ENCODE measurements around the gene HOXD8. TPM values are rescaled to one million over a fixed set of nuclear protein-coding genes. Genes with fewer than 3 reads are reported as not detected.
A peak's percentile ranks its signal among the peaks of the same experiment; 100 is the strongest.

HOXD8 gene
- total and polyA plus RNA-seq, 10 of the 15 experiments (the other 5 are each of a cell fraction or from before 2014, with no cell fraction given), result not detected

DNA sequence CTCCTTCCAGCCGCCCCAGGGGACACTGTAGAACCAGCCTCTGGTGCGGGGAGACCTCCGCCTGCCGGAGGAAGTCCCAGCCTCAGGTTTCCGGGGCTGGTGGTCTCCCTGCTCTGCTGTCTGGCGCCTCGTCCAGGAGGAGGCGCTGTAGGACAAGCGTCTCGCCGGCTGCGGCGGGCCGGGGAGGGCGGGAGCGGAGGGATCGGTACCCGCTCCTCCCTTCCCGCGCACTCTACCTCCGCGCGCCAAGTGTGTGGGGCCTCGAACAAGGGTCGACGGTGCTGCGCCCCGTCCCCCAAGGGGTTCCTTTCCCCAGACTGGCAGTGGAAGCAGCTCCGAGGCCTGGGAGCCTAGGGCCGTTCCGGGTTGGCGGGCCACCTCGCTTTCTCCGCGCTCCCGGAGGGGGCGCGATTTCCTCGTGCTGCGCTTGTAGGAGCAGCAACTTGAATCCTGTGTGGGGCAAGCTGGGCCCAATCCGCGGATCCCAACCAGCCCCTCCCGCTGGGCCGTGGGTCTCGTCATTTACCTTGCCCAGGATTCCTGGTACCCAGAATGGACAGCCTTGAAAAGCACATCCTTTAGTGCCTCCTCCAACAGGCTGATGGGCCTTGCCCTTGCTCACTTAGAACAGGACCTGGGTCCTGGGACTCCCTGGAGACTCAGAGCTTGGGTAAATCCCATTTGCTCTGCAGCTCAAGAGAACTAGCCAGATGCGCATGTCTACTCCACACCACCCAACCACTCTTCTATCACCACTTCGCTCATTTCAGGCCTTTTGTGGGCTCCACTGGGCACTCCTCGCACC is 11.2 kb downstream of the HOXD8 start:
- in situ Hi-C loops (cut with MboI) (loop anchor here (5.0 to 25.0 kb wide), 3 partner anchors 317 to 1197 kb away; no protein-coding TSS in a partner anchor), intact Hi-C loops (cut with micrococcal nuclease; ENCODE audit: unreplicated experiment) (loop anchor here (1.0 to 5.0 kb wide), 6 partner anchors 242 to 1007 kb away; no protein-coding TSS in a partner anchor)
- Histone ChIP-seq H4K20me1 (ENCODE audit: control insufficient read depth, insufficient read depth) (no peaks in the 10 kb centered on the region), H3K4me3 (peak overlapping the region; percentile 37; the same call in 1 of the 2 replicates), H3K27me3 (replicated peaks in 1 of 2; ENCODE audit: control insufficient read depth in 2 of 2, insufficient read depth in 2 of 2, low read length in 1 of 2) (peaks cover 0 to 11% of the 10 kb centered on the region in 2 experiments), H3K9ac (ENCODE audit: control insufficient read depth, insufficient read depth, low read length) (peak overlapping the region; percentile 26; the same call in 1 of the 2 replicates), H3K36me3 (ENCODE audit: control insufficient read depth in 2 of 2, insufficient read depth in 2 of 2, low read length in 1 of 2) (no peaks in the 10 kb centered on the region), H3K9me3 (replicated peaks; ENCODE audit: control insufficient read depth, insufficient read depth, low read length) (no peaks in the 10 kb centered on the region; the same call in 2 of the 3 replicates), H3K27ac (ENCODE audit: control insufficient read depth, insufficient read depth) (no peak overlapping the region), H2AFZ (ENCODE audit: control insufficient read depth, low read depth, low read length) (peak overlapping the region; percentile 88), H3K4me2 (ENCODE audit: control insufficient read depth, insufficient read depth) (peak overlapping the region; percentile 73), H3K4me1 (ENCODE audit: control insufficient read depth, insufficient read depth, low read length) (no peaks in the 10 kb centered on the region), H3K79me2 (ENCODE audit: control insufficient read depth, insufficient read depth, low read length) (no peaks in the 10 kb centered on the region)
- CTCF ChIA-PET, result interaction anchor here (0.6 to 8.6 kb wide), 46 partner anchors 9 to 1414 kb away, joined by 3 to 157 read pairs (median 4); no protein-coding TSS in a partner anchor
- SMC1A ChIA-PET (ENCODE audit: uncharacterized antibody, unreplicated experiment), result interaction anchor here (0.6 to 5.3 kb wide), 28 partner anchors 10 to 1021 kb away, joined by 3 to 58 read pairs (median 3); no protein-coding TSS in a partner anchor
- peak; percentile 75 for FAIRE-seq
- peak; percentile 99 for ATAC-seq
- 21% methylated on average over 41 of the region's 48 CpGs for WGBS (ENCODE audit: insufficient coverage, insufficient replicate concordance, low lambda C conversion rate, missing lambda C conversion rate)
- RAD21 ChIA-PET (ENCODE audit: unreplicated experiment), result interaction anchor here (0.6 to 5.9 kb wide), 30 partner anchors 10 to 1008 kb away, joined by 3 to 103 read pairs (median 4); no protein-coding TSS in a partner anchor
- DNase-seq (ENCODE audit: low read depth, low spot score), result peak; percentile 24
- POLR2A ChIA-PET, result interaction anchor here (0.6 kb wide), 1 partner anchor 511 kb away, joined by 4 read pairs; no protein-coding TSS in a partner anchor
- BruUV-seq (replicated peaks), result no TSS peak
- TF ChIP-seq MTA3 (IDR thresholded peaks at IDR 0.05; ENCODE audit: borderline replicate concordance, low read length), result no peak
- TF ChIP-seq, protein P1, sequence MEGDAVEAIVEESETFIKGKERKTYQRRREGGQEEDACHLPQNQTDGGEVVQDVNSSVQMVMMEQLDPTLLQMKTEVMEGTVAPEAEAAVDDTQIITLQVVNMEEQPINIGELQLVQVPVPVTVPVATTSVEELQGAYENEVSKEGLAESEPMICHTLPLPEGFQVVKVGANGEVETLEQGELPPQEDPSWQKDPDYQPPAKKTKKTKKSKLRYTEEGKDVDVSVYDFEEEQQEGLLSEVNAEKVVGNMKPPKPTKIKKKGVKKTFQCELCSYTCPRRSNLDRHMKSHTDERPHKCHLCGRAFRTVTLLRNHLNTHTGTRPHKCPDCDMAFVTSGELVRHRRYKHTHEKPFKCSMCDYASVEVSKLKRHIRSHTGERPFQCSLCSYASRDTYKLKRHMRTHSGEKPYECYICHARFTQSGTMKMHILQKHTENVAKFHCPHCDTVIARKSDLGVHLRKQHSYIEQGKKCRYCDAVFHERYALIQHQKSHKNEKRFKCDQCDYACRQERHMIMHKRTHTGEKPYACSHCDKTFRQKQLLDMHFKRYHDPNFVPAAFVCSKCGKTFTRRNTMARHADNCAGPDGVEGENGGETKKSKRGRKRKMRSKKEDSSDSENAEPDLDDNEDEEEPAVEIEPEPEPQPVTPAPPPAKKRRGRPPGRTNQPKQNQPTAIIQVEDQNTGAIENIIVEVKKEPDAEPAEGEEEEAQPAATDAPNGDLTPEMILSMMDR (IDR thresholded peaks at IDR 0.05 in 2 of 3, conservative IDR thresholded peaks at IDR 0.05 in 1 of 3; ENCODE audit: control insufficient read depth in 2 of 3, extremely low read depth in 1 of 3, insufficient read depth in 1 of 3, low read depth in 3 of 3, low read length in 3 of 3), result peak; percentile 75 to 93 (median 92)
- peak; percentile 57 for TF ChIP-seq RUNX3 (IDR thresholded peaks at IDR 0.05; ENCODE audit: low read length)
- TF ChIP-seq NBN (IDR thresholded peaks at IDR 0.05), result 0 out of 2 replicates have a peak, but pooled peaks have one; percentile 57
- peak; percentile 59; the same call in 1 of the 2 replicates for TF ChIP-seq YY1 (IDR thresholded peaks at IDR 0.05; ENCODE audit: low read depth, low read length)
- TF ChIP-seq MEF2B (IDR thresholded peaks at IDR 0.05; ENCODE audit: partially characterized antibody, poor library complexity, severe bottlenecking), result peak; percentile 83
- TF ChIP-seq, protein P2, sequence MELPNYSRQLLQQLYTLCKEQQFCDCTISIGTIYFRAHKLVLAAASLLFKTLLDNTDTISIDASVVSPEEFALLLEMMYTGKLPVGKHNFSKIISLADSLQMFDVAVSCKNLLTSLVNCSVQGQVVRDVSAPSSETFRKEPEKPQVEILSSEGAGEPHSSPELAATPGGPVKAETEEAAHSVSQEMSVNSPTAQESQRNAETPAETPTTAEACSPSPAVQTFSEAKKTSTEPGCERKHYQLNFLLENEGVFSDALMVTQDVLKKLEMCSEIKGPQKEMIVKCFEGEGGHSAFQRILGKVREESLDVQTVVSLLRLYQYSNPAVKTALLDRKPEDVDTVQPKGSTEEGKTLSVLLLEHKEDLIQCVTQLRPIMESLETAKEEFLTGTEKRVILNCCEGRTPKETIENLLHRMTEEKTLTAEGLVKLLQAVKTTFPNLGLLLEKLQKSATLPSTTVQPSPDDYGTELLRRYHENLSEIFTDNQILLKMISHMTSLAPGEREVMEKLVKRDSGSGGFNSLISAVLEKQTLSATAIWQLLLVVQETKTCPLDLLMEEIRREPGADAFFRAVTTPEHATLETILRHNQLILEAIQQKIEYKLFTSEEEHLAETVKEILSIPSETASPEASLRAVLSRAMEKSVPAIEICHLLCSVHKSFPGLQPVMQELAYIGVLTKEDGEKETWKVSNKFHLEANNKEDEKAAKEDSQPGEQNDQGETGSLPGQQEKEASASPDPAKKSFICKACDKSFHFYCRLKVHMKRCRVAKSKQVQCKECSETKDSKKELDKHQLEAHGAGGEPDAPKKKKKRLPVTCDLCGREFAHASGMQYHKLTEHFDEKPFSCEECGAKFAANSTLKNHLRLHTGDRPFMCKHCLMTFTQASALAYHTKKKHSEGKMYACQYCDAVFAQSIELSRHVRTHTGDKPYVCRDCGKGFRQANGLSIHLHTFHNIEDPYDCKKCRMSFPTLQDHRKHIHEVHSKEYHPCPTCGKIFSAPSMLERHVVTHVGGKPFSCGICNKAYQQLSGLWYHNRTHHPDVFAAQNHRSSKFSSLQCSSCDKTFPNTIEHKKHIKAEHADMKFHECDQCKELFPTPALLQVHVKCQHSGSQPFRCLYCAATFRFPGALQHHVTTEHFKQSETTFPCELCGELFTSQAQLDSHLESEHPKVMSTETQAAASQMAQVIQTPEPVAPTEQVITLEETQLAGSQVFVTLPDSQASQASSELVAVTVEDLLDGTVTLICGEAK (IDR thresholded peaks at IDR 0.05; ENCODE audit: borderline replicate concordance), result no peak
- 0 out of 2 replicates have a peak, but pooled peaks have one; percentile 20 for TF ChIP-seq CHD2 (IDR thresholded peaks at IDR 0.05; ENCODE audit: borderline replicate concordance, low read depth, low read length)
- TF ChIP-seq SMC3 (IDR thresholded peaks at IDR 0.05; ENCODE audit: borderline replicate concordance, low read length), result peak; percentile 87
- TF ChIP-seq DPF2 (IDR thresholded peaks at IDR 0.05), result peak; percentile 55; the same call in 1 of the 2 replicates
- TF ChIP-seq, protein P3, sequence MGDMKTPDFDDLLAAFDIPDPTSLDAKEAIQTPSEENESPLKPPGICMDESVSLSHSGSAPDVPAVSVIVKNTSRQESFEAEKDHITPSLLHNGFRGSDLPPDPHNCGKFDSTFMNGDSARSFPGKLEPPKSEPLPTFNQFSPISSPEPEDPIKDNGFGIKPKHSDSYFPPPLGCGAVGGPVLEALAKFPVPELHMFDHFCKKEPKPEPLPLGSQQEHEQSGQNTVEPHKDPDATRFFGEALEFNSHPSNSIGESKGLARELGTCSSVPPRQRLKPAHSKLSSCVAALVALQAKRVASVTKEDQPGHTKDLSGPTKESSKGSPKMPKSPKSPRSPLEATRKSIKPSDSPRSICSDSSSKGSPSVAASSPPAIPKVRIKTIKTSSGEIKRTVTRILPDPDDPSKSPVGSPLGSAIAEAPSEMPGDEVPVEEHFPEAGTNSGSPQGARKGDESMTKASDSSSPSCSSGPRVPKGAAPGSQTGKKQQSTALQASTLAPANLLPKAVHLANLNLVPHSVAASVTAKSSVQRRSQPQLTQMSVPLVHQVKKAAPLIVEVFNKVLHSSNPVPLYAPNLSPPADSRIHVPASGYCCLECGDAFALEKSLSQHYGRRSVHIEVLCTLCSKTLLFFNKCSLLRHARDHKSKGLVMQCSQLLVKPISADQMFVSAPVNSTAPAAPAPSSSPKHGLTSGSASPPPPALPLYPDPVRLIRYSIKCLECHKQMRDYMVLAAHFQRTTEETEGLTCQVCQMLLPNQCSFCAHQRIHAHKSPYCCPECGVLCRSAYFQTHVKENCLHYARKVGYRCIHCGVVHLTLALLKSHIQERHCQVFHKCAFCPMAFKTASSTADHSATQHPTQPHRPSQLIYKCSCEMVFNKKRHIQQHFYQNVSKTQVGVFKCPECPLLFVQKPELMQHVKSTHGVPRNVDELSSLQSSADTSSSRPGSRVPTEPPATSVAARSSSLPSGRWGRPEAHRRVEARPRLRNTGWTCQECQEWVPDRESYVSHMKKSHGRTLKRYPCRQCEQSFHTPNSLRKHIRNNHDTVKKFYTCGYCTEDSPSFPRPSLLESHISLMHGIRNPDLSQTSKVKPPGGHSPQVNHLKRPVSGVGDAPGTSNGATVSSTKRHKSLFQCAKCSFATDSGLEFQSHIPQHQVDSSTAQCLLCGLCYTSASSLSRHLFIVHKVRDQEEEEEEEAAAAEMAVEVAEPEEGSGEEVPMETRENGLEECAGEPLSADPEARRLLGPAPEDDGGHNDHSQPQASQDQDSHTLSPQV (IDR thresholded peaks at IDR 0.05), result peak; percentile 75
